Epidermal melanocyte (primary cell): ENCODE results near the gene OSBPL7.

Source experiments
- DNase-seq: peaks from one replicate; pipeline ENCODE4 v3.0.0; 2011; ENCODE audit warnings: low spot score; ENCODE audit not compliant: insufficient read length

Gene OSBPL7

DNA sequence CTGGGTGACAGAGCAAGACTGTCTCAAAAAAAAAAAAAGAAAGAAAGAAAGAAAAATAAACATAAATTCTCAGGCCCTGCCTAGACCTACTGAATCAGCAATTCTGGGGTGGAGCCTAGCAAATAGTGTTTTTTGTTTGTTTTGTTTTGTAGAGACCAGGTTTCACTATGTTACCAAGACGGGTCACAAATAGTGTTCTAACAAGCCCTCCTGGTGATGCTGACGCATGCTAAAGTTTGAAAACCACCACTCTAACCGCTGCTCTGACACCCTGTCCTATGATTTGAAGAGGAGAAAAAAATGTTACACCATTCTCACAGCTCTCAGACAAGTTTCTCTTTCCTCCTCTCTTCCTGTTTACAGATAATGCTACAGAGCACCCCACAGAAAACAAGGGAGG lies 8.3 kb upstream of the OSBPL7 start:
- DNase-seq, result no peak

DNA sequence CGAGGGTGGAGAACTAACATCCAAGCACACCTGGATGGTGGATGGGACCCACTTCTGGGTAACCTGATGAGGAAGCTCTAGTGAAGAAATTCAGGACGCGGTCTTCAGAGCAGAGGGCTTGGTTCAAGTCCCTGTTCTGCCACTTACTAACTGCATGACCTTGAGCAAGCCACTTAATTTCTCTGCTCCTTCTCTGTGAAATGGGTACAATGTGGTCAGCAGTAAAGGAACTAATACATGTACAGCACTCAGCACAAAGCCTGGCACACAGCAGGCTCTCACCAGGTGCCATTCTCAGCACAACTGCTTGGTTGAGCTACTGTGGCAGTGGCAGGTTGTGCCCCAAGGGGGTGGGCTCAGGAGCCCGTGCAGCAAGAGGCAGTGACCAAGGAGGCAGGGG lies 1.9 kb upstream of the OSBPL7 start:
- no peak for DNase-seq

DNA sequence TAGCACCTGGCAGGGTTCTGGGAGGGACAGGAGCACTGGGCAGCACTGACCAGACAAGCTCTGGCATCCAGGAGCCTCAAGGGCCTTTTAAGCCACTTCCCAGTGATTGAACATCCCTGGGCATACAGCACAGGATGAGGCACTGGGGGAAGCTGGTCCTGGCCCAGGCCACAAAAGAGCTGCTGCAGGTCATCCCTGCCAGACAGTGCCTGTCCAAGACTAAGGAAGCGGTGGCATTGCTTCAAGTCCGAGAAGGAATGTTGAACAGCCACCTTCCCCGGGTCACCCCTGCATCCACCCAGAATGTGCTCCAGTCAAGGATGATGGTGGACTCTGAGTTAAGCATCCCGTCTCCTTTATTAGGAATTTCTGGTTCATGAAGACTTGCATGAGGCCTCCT lies 1.2 kb upstream of the OSBPL7 start:
- DNase-seq, result no peak

DNA sequence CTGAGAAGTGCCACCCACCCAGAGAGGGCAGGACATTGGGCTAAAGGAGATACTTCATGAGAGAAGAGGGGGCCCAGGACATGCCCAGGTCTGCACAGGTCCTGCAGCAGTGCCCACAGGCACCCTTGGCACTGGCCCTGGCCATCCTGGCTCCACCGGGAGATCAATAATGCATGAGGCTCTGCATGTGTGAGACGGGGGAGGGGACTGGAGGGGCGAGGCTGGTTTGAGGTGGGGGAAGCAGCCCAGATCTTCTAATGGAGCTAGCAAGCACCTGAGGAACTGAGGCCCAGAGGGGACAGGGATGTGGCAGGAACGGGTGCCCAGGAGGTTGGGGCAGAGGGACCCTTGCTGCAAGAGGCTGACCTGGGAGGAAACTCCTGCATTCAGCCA lies 567 bp downstream of the OSBPL7 start:
- no peak for DNase-seq

DNA sequence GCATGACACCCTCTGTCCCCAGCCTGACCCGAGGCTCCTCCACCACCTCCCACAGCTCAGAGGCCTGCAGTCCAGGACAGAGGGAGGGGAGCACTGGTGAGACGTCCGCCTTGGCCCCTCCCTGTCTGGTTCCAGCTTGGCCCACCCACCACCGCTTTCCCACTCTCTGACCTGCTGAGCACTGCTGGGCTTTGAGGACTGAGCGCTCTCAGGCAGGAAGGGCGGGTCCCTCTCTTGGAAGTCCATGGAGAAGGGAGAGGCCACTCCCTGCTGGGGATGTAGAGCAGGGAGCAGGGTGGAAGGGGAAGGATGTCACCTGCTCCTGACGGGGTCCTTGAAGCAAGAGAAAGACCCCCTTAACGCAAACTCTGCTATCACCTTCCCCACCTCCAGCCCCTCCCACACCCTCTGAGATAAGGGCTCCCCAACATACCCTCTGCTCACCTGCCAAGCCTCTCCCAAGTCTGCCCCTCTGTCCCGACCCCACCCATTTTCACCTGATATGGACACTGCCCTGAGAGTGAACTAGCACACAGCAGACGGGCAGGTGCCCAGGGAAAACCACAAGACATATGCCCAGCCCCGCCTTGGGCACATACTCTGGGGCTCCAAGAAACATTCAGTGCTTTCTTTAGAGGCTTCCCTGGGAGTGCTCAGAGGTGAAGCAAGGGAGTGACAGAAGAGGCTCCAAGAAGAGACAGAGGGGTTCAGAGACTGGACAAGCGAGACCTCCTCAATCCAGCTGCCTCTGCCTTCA lies 1.4 kb downstream of the OSBPL7 start:
- no peak for DNase-seq

DNA sequence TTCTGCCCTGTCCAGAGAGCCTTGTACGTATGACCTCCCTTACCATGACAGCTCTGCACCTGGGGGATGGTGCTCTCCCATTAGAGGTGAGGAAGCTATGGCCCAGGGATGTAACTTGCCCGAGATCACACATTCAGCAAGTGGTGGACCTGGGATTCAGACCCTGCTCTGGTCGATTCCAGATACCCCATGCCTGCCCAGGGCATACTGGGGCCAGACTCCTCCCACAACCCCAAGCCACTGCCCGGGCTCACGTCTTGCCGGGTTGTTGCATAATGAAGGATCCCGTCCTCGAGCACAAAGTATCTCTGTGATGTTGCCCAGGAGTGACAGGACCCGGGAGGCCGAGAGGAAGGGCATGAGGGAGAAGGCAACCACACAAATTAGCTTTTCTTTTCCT lies 2.1 kb downstream of the OSBPL7 start:
- DNase-seq, result no peak

DNA sequence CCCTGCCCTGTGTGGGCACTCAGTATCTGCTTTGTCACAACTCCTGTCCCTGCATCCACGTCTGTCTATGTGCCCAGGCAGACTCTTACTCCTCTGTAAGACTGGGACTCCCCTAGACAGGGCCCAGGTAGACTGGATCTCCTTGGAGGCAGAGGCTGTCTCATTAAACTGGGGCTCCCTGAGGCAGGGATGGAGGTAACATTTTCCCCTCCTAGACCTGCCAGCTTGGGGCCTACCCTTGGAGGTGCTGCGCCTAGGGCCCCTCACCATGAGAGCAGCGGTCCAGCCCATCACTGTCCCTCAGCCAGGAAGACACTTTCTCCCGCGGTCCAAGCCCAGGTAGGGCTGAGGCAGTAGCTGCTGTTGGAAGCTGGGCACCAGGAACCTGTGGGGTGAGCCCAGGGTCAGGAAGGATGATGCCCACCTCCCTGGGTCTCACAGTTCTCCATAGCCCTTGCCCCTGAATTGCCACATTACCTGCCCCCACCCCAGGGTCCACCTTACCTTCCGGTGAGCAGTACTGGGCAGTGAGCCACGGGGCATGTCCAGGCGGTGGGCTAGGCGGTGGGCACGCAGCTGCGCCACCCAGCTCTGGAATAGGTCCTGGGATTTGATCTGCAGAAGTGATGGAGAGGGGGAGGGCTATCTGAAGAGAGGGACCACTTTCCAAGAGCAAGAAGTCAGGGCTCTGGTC lies 3.4 kb downstream of the OSBPL7 start:
- DNase-seq, result no peak

DNA sequence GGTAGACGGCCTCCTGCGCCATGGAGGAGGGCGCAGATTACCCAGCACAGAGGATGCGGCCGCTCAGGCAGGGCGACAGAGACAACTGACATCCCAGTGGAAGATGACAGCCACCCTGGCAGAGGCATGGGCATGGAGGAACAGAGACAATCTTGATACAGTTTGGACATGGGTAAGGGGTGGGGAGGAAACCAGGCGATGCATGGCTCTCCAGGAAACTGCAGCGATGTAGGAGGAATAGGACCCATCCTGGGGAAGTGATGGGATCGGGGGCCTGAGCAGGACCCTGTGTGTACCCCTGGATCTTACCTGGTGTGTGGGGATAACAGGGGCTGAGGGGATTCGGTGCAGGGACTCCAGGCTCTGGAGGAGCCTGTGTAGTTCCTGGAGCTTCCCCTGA lies 4.6 kb downstream of the OSBPL7 start:
- no peak for DNase-seq

DNA sequence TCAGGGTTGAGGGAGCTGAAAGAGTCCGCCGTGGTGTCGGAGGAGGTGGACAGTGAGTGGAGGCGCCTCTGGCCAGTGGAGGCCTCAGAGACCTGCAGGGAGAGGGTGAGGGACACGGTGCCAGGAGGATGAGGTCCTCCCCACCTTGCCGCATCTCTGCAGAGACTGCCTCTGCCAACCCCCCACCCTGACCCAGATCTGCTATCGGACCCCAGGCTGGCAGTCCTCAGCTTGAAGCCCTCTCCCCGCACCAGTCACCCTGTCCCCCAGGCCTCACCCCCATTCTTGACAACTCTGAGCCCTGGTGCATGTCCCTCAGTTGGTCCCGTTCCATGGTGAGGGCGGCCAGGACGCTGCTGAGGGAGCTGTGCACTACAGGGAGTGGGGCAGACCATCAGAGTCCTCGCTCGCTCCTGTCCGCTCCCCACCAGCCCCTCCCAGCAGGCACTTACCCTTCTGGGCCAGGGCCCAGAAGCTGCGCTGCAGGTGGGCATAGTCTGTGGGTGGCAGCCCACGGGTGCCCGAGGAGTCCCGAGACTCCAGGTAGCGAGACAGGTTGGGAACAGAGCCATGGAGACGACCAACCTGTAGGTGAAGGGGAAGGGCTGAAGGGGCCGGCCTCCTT lies 5.4 kb downstream of the OSBPL7 start:
- DNase-seq, result no peak

DNA sequence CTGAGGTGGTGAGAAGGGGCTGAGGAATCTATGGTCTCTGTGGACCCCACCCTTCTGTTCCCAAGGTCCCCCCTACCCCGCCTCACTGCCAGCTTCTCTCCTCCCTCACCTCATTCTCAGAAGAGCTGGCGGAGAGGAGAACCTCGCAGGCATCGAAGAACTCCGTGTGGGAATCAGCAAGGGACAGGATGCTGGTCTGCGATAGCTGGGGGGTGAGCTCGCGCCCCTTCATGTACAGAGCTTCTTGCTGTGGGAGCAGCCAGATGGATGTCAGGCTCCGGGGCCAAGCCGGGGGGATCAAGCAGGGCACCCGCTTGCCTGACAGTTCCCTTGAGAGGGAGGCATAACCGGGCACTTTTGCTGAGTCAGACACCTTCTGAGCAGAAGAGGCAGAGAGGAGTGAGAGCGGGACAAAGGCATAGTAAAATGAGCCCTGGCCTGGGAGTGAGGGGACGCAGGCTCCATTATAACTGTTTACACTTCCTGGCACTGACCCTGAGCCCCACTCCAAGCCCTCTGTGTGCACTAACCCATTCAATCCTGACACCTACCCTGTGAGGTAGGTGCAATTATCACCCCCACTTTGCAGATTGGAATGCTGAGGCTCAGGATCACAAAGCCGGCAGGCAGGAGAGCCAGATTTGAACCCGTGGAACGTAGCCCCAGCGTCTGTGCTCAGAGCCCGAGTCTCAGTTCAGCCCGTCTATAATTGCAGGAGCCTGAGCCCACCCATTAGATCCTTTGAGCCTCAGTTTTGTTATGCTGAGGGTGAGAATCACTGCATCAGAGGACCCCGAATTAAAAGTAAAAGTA lies 6.3 kb downstream of the OSBPL7 start:
- no peak for DNase-seq

DNA sequence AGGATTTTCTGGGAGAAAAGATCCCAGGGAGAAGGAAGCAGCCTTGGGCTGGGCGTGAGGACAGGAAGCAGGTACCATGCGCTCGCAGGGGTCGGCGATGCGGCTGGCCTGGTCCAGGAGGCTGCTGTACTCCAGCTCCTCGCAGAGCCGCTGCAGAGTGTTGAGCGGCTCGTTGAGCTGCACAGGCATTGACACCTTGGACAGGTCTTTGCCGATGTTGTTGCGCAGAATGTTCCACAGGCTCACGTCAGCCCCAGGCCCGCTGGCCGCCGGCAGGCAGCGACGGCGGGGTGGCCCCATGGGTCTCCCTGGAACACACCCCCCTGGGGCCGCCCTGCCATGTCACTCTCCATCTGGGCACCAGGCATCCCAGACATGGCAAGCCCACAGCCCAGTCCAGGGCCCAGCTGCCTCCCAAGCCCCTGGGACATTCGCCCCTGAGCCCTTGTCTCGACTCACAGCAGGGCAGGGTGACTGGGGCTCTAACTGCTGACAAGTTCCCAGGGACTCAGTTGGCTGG lies 8.0 kb downstream of the OSBPL7 start:
- no peak for DNase-seq

DNA sequence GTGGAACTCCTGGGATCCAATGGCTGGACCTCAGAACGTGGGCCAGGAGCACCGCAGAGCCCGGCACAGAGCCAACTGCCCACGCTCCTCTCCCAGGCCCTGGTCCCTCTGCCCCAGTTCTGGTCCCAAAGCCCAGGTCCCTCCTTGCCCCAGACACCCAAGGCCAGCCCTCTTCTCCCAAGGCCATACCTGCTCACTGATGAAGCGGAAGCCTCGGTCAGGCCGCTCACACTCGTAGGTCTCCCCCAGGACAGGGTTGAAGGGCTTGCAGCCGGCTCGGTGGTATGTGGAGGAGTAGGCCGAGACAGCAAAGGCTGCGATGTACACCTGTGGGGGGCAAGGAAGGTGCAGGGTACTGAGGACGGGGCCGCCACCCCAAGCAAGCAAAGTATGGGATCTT lies 8.5 kb downstream of the OSBPL7 start:
- no peak for DNase-seq

DNA sequence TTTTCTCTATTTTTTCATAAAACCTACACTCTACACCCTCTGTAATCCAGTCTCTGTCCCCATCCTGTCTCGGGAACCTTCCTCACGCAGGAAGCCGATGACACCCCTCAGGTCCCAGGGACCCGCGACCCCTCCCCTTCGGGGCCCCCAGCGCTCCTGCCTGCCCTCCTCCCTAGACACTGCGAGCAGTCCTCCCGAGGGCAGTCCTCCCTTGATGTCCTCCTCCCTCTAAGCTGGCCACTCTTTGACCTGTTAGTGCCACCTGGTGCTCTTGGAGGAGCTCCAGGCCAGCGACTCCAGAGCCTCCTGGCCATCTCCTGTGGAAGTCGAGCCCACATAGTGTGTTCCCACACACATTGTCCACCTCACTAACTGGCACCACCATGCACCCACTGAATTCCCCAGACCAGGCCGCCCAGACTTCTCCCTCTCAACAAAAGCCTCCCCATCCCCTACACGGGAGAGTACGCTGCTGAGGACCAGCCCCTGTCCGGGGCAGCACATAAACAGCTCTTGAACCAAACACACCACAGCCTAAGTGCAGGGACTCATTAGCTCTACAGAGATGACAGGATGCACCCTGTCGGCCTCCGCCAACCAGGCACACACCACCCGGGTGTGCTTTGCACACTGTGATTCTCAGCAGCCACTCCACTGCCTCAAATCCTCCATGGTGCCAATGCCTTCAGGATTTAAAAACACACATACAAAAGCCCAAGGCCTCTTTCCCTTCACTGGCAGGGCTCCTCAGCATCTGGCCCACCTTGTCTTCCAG lies 9.3 kb downstream of the OSBPL7 start:
- no peak for DNase-seq

DNA sequence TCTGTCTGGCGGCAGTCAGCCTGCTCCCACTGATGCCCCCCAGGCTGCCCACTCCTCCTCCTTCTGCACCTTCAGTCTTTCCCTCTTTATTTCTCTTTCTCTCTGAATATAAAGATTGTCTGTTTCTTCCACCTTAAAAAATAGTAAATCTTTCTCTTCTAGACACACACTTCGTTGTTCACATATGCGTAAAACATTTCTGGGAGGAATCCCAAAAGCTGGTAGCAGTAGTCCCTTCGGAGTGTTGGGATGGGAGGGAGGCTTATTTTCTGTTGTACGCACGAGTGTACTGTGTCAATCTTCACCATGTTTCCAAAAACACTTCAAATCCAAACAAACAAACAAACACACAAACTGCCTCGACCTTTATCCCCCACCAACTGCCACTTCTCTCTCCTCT lies 9.9 kb downstream of the OSBPL7 start:
- DNase-seq, result no peak

DNA sequence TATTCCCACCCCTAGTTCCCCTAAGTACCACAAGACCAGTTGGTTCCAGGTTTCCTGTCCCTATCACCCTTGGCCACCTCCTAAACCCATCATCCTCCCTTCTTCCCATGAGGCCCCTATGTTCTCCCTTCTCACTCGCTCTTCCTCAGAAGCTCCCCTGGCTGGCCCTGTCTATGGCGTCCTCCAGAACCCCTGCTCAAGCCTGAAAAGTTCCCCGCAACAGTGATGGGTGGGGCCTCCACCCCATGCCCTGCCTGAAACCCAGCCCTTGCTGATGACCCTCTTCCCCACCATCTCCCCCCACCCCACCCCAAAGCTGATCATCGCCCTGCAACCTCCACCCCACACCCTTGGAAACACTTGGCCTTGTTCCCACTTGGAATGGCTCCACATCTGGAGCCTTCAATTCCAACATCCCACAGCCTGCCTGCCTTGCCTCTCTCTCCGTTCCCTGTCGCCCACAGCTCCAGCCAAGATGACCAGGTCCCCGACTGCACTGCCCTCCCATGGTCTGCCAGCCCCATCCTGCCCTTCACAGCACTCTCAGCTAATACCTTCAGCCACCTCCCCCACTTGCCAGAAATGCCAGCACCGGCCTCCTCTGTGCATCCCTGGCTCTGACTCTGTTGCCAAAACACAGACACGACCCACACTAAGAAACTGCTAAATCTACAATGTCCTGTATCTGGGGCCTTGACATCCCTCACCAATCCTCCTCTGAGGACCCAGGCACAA lies 10.5 kb downstream of the OSBPL7 start:
- DNase-seq, result no peak

DNA sequence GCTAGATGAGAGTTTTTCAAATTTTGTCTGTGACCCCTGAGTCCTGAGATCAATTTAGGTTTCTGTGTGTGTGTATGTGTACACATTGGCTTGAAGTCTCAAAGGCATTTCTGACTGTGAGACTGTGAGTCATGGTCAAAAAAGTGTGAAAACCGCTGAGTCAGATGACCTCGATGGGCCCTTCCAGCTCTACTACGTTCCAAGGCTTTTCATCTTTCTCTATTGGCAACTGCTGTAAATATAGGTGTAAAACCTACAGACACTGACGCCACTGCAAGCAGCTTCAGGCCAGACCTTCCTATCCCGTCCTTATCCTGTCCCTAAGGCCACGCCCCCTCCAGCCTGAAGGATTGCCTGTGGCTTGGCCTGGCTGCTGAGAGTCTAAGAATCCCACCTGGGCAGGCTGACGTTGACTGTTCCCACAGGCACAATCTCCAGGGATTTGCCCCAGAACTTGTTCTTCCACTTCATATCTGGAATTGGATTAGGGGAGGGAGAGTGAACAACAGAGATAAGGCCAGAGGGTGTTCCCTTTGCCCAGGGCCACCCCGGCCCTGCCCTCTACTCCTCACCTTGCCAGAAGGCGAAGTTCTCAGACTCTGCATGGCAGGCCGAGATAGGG lies 11.3 kb downstream of the OSBPL7 start:
- no peak for DNase-seq

DNA sequence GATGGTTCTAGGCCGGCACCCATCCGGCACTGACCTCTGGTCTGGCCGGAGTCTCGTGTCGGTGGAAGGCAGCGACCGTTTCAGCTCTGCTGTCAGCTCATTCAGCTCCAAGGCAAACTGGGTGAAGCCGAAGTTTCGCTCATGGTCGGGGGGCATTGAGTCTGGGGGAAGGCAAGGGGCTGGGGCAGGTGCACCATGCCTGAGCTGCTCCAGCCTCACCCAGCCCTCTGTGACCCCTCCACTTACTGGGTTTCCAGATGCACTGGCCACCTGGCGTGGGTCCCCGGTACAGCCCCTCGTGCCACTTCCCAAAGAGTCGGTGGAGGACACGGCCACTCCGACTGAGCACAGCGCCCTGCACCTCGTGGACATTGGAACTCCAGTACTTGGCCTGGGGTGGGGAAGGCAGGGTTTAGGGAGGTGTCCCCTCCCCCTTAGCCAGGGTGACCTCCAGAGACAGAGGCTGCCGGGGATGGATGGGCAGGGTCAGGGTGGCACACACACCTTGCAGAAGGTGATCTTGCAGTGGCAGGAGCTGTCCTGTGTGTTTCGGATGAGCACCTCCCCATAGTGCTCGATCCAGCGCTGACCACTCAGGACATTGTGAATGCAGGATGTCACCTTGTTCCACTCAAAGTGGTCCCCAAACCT lies 12.6 kb downstream of the OSBPL7 start:
- DNase-seq, result no peak

DNA sequence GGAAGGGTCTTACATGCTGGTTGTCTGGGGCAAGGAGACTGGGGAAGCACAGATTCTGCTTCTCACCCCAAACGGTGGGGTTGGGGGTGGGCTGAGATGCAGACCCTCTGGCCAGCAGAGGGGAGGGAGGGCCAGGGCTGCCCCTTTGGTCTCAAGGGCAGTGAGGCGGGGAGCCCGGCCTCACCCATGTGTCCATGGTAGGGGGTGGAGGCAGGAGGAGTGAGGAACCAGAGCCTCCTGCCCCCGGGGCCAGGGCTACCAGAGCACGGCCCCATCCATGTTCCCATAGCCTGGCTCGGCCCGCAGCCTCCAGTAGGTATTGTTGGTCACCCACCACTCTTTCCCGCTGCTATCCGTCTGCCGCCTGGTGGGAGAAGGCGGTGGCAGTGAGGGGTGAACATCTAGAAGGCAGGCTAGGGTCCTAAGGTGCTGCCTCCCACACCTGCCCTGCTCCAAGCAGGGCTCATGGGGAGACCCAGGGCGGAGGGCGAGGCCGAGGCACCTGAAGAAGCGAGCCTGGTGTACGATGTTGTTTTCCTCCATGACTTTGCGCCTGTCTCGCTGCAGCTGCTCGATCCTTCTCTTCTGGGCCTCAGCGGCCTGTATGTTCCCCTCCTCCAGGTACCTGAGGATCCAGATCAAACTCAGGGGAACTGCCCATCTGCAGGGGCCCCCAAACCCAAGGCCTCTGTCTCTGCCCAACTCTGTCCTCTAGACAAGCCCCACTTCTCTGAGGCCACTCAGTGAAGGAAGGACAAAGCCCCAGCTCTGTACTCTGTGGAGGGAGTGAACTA lies 13.4 kb downstream of the OSBPL7 start:
- DNase-seq, result no peak
